A549 treated with dexamethasone at 1 μM for 4 hours (cell line): ENCODE measurements around the gene TMIGD3. TPM values are rescaled to one million over a fixed set of nuclear protein-coding genes. Genes with fewer than 3 reads are reported as not detected.

Source experiments
- total RNA-seq: library from RNA; stranded (reverse); fragments of 200-300 nt; extraction: Qiagen RNA extraction; gene quantifications from 5 replicates; pipeline ENCODE4 v1.2.3, GENCODE V29; 2022

TMIGD3 gene
- not detected in 5 replicates for total RNA-seq

GRCh38 chr1:111503585-111504060, at the start of gene TMIGD3, which contains the start of gene ADORA3:
TSS of gene TMIGD3 (minus strand) at chr1:111503633. CDS start at chr1:111503354, 279 bp downstream.
TSS of gene ADORA3 (minus strand) at chr1:111503633. CDS start at chr1:111503354, 279 bp downstream.

GRCh38 chr1:111448918-111449702, 54.3 kb downstream of the TMIGD3 start, which contains the start of the genes ATP5PB and WDR77:
TSS of gene ATP5PB (plus strand) at chr1:111449464. CDS start at chr1:111449542, 78 bp downstream.
TSS of gene WDR77 (minus strand) at chr1:111449256. CDS start at chr1:111449169, 87 bp downstream.

Other genes starting within 250 kb of the TMIGD3 start
- gene CHIA, start 212.8 kb downstream of the TMIGD3 start, total RNA-seq, result not detected in 5 replicates
- 0.68 to 1.1 TPM (median 0.91 TPM) in 5 replicates for gene OVGP1, start 75.9 kb downstream of the TMIGD3 start, total RNA-seq
- gene WDR77, start 54.4 kb downstream of the TMIGD3 start, total RNA-seq, result 33.3 to 45.9 TPM (median 40.8 TPM) in 5 replicates
- 233 to 282 TPM (median 248 TPM) in 5 replicates for gene ATP5PB, start 54.2 kb downstream of the TMIGD3 start, total RNA-seq
- gene C1orf162, start 29.6 kb downstream of the TMIGD3 start, total RNA-seq, result 0.07 to 0.25 TPM (median 0.12 TPM) in 5 replicates
- gene ADORA3, start within 50 bp of the TMIGD3 start, total RNA-seq, result not detected in 5 replicates
- 25.4 to 40.9 TPM (median 29.8 TPM) in 5 replicates for gene RAP1A, start 116.2 kb upstream of the TMIGD3 start, total RNA-seq
- gene INKA2, start 235.8 kb upstream of the TMIGD3 start, total RNA-seq, result 1.9 to 2.3 TPM (median 2.1 TPM) in 5 replicates